Adrenal gland (tissue), 12 donors: Measurements from ENCODE around the gene GLRA2. TPM values are rescaled to one million over a fixed set of nuclear protein-coding genes. Genes with fewer than 3 reads are reported as not detected.
"Not testable (repeated sequence)": the region's sequence is repeated elsewhere in the genome, so short reads cannot be mapped to it uniquely, and the experiment has no call there.

Source experiments
- DNase-seq, 7 donors: peaks; one replicate each; pipeline ENCODE4 v3.0.0-alpha.2; 2019 to 2020
- H3K27ac ChIP-seq, 5 donors: fragments of 200-600 bp; sonication (generic) in 4 of 5; 1 replicate in 3 of 5; 2 replicates in 2 of 5; pipeline versions ENCODE4 v1.5.1 to v1.8.0; 2016 to 2020; ENCODE audit warnings: mild to moderate bottlenecking in 1 of 5
- H3K27me3 ChIP-seq: fragments of 200-600 bp; 2 replicates; pipeline ENCODE4 v1.8.0; 2021
- H3K36me3 ChIP-seq, 2 donors: fragments of 200-600 bp; replicated peaks in 1 of 2; 1 replicate in 1 of 2; 2 replicates in 1 of 2; pipeline versions ENCODE4 v1.5.1 to v1.8.0; 2018 to 2022
- H3K4me1 ChIP-seq, 2 donors: fragments of 200-600 bp; replicated peaks in 1 of 2; 1 replicate in 1 of 2; 2 replicates in 1 of 2; pipeline versions ENCODE4 v1.5.1 to v1.8.0; 2018 to 2021
- H3K4me3 ChIP-seq, 4 donors: fragments of 200-600 bp; sonication (generic) in 3 of 4; one replicate each; pipeline ENCODE4 v1.5.1; 2016 to 2018
- H3K9me3 ChIP-seq, 3 donors: fragments of 200-600 bp; sonication (generic) in 1 of 3; replicated peaks in 1 of 3; 1 replicate in 2 of 3; 2 replicates in 1 of 3; pipeline versions ENCODE4 v1.5.1 to v1.8.0; 2016 to 2021
- CTCF ChIP-seq, 6 experiments: fragments of 450-650 bp in 4 of 6; fragments of 200-600 bp in 2 of 6; sonication (generic) in 1 of 6; IDR thresholded peaks; 1 replicate in 5 of 6; 2 replicates in 1 of 6; pipeline versions ENCODE4 v1.5.1 to v1.8.0; 2016 to 2021; ENCODE audit warnings: antibody characterized with exemption in 6 of 6, mild to moderate bottlenecking in 2 of 6, moderate library complexity in 1 of 6
- POLR2A ChIP-seq, 2 donors: fragments of 450-650 bp; IDR thresholded peaks; one replicate each; pipeline ENCODE4 v1.6.1; 2017; ENCODE audit warnings: antibody characterized with exemption in 2 of 2, mild to moderate bottlenecking in 2 of 2, moderate library complexity in 1 of 2
- WGBS, 4 donors: extraction: QIAGEN DNeasy Blood & Tissue Kit in 2 of 4; methylation state at CpG; one replicate each; pipeline versions ENCODE4 v1.1.5 to v1.1.7; 2013 to 2017; 5-methylcytosine and 5-hydroxymethylcytosine counted together
- intact Hi-C, 2 donors: fragments of 100-400 bp; cut with DNase I; formaldehyde crosslinking; loops; one replicate each; pipeline versions ENCODE4 v1.14.1 to v1.15.0; 2022 to 2023
- polyA plus RNA-seq, 3 donors: library from polyadenylated mRNA; stranded (reverse); fragments of 200-250 nt in 2 of 3; fragments of 350-450 nt in 1 of 3; fragmentation: Illumina TruSeq in 1 of 3; extraction: RNeasy Lipid Tissue Mini Kit (QIAGEN cat#74804) in 1 of 3; gene quantifications; one replicate each; pipeline ENCODE4 v1.2.3, GENCODE V29; 2013 to 2014
- total RNA-seq, 9 donors: library from RNA; depleted of rRNA in 4 of 9; stranded (reverse); fragments of >200 nt in 4 of 9; fragments of 120-200 nt in 1 of 9; fragmentation: NEBNext Ultra II Directional in 1 of 9; extraction: Animal tissue kit (Norgen Biotek cat#: 25700) in 1 of 9; gene quantifications; one replicate each; pipeline versions ENCODE4 v1.1.0 to v1.2.4, GENCODE V29; 2013 to 2023
- donor health status: healthy with polysubstance abuse.
- donor health status: Bipolar disorder and iron deficiency.
- donor health status: DM: yes; HTN: yes; CAD: no.
- donor health status: DM: no; HTN: no; CAD: no.
- donor health status: DM: no; HTN: no; CAD: no.
- donor health status: DM: yes; HTN: yes; CAD: no.

Gene GLRA2
- total and polyA plus RNA-seq, 12 donors: 0.34 TPM; not detected in 11

- Histone ChIP-seq H3K27ac (no peak overlapping the region), H3K27me3 (peaks cover 4% of the 10 kb centered on the region), H3K4me3 (no peak overlapping the region), H3K9me3 (no peaks in the 10 kb centered on the region), H3K4me1 (no peaks in the 10 kb centered on the region), H3K36me3 (no peaks in the 10 kb centered on the region)
- TF ChIP-seq CTCF (IDR thresholded peaks at IDR 0.05) (no peak), POLR2A (IDR thresholded peaks at IDR 0.05) (no peak)
- intact Hi-C loops: no loop called here
- DNase-seq: no peak
- WGBS, 4 donors: 62 to 92% (median 74%) methylated on average over 2 to 3 of the region's 3 CpGs
Observed at GRCh38 chrX:14607446-14607985, 78.2 kb downstream of the GLRA2 start.

DNA sequence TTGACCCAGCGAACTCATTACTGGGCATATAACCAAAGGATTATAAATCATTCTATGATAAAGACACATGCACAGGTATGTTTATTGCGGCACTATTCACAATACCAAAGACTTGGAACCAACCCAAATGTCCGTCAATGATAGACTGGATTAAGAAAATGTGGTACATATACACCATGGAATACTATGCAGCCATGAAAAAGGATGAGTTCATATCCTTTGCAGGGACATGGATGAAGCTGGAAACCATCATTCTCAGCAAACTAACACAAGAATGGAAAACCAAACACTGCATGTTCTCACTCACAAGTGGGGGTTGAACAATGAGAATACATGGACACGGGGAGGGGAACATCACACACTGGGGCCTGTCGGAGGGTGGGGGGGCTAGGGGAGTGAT is 83.1 kb downstream of the GLRA2 start:
- intact Hi-C loops, H3K4me1 ChIP-seq, H3K9me3 ChIP-seq, DNase-seq, H3K27me3 ChIP-seq, H3K4me3 ChIP-seq, H3K27ac ChIP-seq, H3K36me3 ChIP-seq: not testable (repeated sequence)
- WGBS, 4 donors: 77 to 91% (median 87%) methylated on average over 3 to 5 of the region's 5 CpGs

DNA sequence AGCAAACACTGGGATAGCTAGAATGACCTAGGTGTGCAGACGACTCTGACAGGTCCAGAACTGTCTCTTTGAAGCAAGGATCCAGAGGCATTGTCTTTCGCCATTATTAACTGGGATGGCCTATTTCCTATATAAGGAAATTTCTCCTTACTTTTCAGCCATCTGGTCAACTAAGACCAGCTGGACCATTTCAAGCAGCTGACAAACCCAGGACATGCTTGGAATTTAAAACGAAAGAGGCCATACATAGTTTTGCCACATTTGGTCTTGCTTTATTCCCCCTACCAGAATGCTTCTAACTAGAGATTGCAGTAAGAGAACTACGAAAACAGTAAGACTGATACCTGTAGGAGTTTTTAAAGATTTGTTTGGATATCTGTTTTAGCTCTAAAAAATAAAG is 87.0 kb downstream of the GLRA2 start:
- Histone ChIP-seq H3K27ac (no peak overlapping the region), H3K4me3 (no peak overlapping the region), H3K9me3 (no peaks in the 10 kb centered on the region), H3K36me3 (no peaks in the 10 kb centered on the region), H3K4me1 (no peaks in the 10 kb centered on the region), H3K27me3 (no peaks in the 10 kb centered on the region)
- intact Hi-C loops: no loop called here
- DNase-seq: no peak
- TF ChIP-seq POLR2A (IDR thresholded peaks at IDR 0.05) (no peak), CTCF (IDR thresholded peaks at IDR 0.05) (no peak)
- WGBS, 4 donors: 47 to 57% (median 52%) methylated on average over 3 to 4 of the region's 4 CpGs

GRCh38 chrX:14616836-14617235 is 87.5 kb downstream of the GLRA2 start:
- H3K9me3 ChIP-seq: no peaks in the 10 kb centered on the region
- H3K36me3 ChIP-seq: no peaks in the 10 kb centered on the region
- H3K27me3 ChIP-seq: no peaks in the 10 kb centered on the region
- no peak for DNase-seq
- no peaks in the 10 kb centered on the region for H3K4me1 ChIP-seq
- WGBS, 4 donors: 44 to 63% (median 59%) methylated on average over 4 of the region's 4 CpGs
- no peak overlapping the region for H3K4me3 ChIP-seq
- intact Hi-C loops: no loop called here
- H3K27ac ChIP-seq: no peak overlapping the region
- TF ChIP-seq POLR2A (IDR thresholded peaks at IDR 0.05): no peak
- TF ChIP-seq CTCF (IDR thresholded peaks at IDR 0.05): no peak

- Histone ChIP-seq H3K9me3 (no peaks in the 10 kb centered on the region), H3K36me3 (no peaks in the 10 kb centered on the region), H3K4me1 (no peaks in the 10 kb centered on the region), H3K27me3 (no peaks in the 10 kb centered on the region), H3K27ac (no peak overlapping the region), H3K4me3 (no peak overlapping the region)
- TF ChIP-seq CTCF (IDR thresholded peaks at IDR 0.05): no peak
- TF ChIP-seq POLR2A (IDR thresholded peaks at IDR 0.05): no peak
- no peak for DNase-seq
- intact Hi-C loops: no loop called here
- WGBS, 4 donors: 37 to 49% (median 40%) methylated on average over 5 of the region's 5 CpGs
Observed at GRCh38 chrX:14618177-14618965, 89.0 kb downstream of the GLRA2 start.
